CD14-positive monocyte (primary cell): ENCODE data around the gene CDC25A. TPM values are rescaled to one million over a fixed set of nuclear protein-coding genes. Genes with fewer than 3 reads are reported as not detected.

Source experiments
- DNase-seq, 3 donors: peaks; one replicate each; pipeline ENCODE4 v3.0.0-alpha.2; 2011 to 2022
- H2AFZ ChIP-seq: 2 replicates; pipeline ENCODE4 v1.6.0; 2012; ENCODE audit warnings: mild to moderate bottlenecking, low read depth, low read length, inconsistent platforms; ENCODE audit not compliant: insufficient read depth, poor library complexity, severe bottlenecking
- H3K27ac ChIP-seq, 2 donors: 1 replicate in 1 of 2; 2 replicates in 1 of 2; pipeline ENCODE4 v1.5.1; 2012 to 2013; ENCODE audit warnings: low read length in 2 of 2, control low read depth in 1 of 2, inconsistent platforms in 1 of 2, low read depth in 1 of 2, mild to moderate bottlenecking in 1 of 2
- H3K27me3 ChIP-seq, 2 donors: one replicate each; pipeline versions ENCODE4 v1.6.0 to v1.6.1; 2011 to 2013; ENCODE audit warnings: low read length in 2 of 2; ENCODE audit not compliant: control insufficient read depth in 2 of 2, insufficient read depth in 2 of 2
- H3K36me3 ChIP-seq, 2 donors: replicated peaks in 1 of 2; 1 replicate in 1 of 2; 2 replicates in 1 of 2; pipeline versions ENCODE4 v1.5.1 to v1.6.1; 2012 to 2013; ENCODE audit warnings: low read length in 2 of 2, control low read depth in 1 of 2, inconsistent platforms in 1 of 2, mild to moderate bottlenecking in 1 of 2; ENCODE audit not compliant: insufficient read depth in 2 of 2, control insufficient read depth in 1 of 2
- H3K4me1 ChIP-seq, 2 donors: 1 replicate in 1 of 2; 2 replicates in 1 of 2; pipeline versions ENCODE4 v1.5.1 to v1.6.1; 2012 to 2013; ENCODE audit warnings: low read length in 2 of 2, control low read depth in 1 of 2, inconsistent platforms in 1 of 2, mild to moderate bottlenecking in 1 of 2, moderate library complexity in 1 of 2; ENCODE audit not compliant: insufficient read depth in 2 of 2, control insufficient read depth in 1 of 2
- H3K4me2 ChIP-seq: replicated peaks from 2 replicates; pipeline ENCODE3; 2012; ENCODE audit warnings: low read length, moderate library complexity, mild to moderate bottlenecking; ENCODE audit not compliant: poor library complexity, severe bottlenecking; ENCODE audit errors: extremely low read depth
- H3K4me3 ChIP-seq, 3 experiments: fragments of 200-600 bp in 1 of 3; sonication (generic) in 1 of 3; replicated peaks in 1 of 3; 1 replicate in 2 of 3; 2 replicates in 1 of 3; pipeline ENCODE4 v1.5.1; 2011 to 2013; ENCODE audit warnings: low read length in 3 of 3, mild to moderate bottlenecking in 3 of 3, control low read depth in 2 of 3, low read depth in 2 of 3, inconsistent platforms in 1 of 3, moderate library complexity in 1 of 3
- H3K79me2 ChIP-seq: 2 replicates; pipeline ENCODE4 v1.6.0; 2012; ENCODE audit warnings: mild to moderate bottlenecking, control low read depth, inconsistent platforms, low read length, moderate library complexity; ENCODE audit not compliant: insufficient read depth
- H3K9ac ChIP-seq: 2 replicates; pipeline ENCODE4 v1.6.0; 2017; ENCODE audit warnings: low read length, mild to moderate bottlenecking; ENCODE audit not compliant: insufficient read depth, poor library complexity, severe bottlenecking
- H3K9me3 ChIP-seq, 2 donors: replicated peaks in 1 of 2; 1 replicate in 1 of 2; 2 replicates in 1 of 2; pipeline versions ENCODE4 v1.5.1 to v1.6.1; 2012 to 2013; ENCODE audit warnings: low read length in 2 of 2, control low read depth in 1 of 2; ENCODE audit not compliant: control insufficient read depth in 1 of 2, insufficient read depth in 1 of 2
- H4K20me1 ChIP-seq: 2 replicates; pipeline ENCODE4 v1.6.0; 2012; ENCODE audit warnings: mild to moderate bottlenecking, low read length, control low read depth, moderate library complexity; ENCODE audit not compliant: insufficient read depth
- H3K27ac Mint-ChIP-seq, 7 donors: one replicate each; pipeline ENCODE4 v1.8.0; 2020; ENCODE audit warnings: mild to moderate bottlenecking in 7 of 7, mixed read lengths in 7 of 7, moderate library complexity in 6 of 7, inconsistent platforms in 2 of 7
- H3K27me3 Mint-ChIP-seq, 3 donors: one replicate each; pipeline ENCODE4 v1.8.0; 2021 to 2022; ENCODE audit warnings: low read depth in 3 of 3, mild to moderate bottlenecking in 3 of 3, mixed read lengths in 3 of 3, moderate library complexity in 3 of 3, inconsistent platforms in 1 of 3
- H3K36me3 Mint-ChIP-seq, 2 donors: one replicate each; pipeline ENCODE4 v1.8.0; 2020; ENCODE audit warnings: mixed read lengths in 2 of 2, inconsistent platforms in 1 of 2, mild to moderate bottlenecking in 1 of 2
- H3K4me1 Mint-ChIP-seq: one replicate; pipeline ENCODE4 v1.8.0; 2020; ENCODE audit warnings: mild to moderate bottlenecking, mixed read lengths
- H3K4me3 Mint-ChIP-seq, 2 donors: one replicate each; pipeline ENCODE4 v1.8.0; 2020; ENCODE audit warnings: mild to moderate bottlenecking in 2 of 2, mixed read lengths in 2 of 2, moderate library complexity in 1 of 2
- H3K9me3 Mint-ChIP-seq, 7 donors: one replicate each; pipeline ENCODE4 v1.8.0; 2020 to 2022; ENCODE audit warnings: mixed read lengths in 7 of 7, mild to moderate bottlenecking in 6 of 7, moderate library complexity in 6 of 7, inconsistent platforms in 2 of 7
- CTCF ChIP-seq: fragments of 200-600 bp; IDR thresholded peaks from one replicate; pipeline ENCODE4 v1.8.0; 2022; ENCODE audit warnings: antibody characterized with exemption, mild to moderate bottlenecking
- WGBS: methylation state at CpG from one replicate; pipeline ENCODE4 v1.1.5; 2013; ENCODE audit warnings: missing lambda C conversion rate; ENCODE audit not compliant: insufficient coverage; 5-methylcytosine and 5-hydroxymethylcytosine counted together
- intact Hi-C, 2 donors: fragments of 100-400 bp; cut with micrococcal nuclease; formaldehyde crosslinking; loops; one replicate each; pipeline versions ENCODE4 v1.15.0 to v1.15.1; 2023
- polyA plus RNA-seq, 3 donors: library from polyadenylated mRNA; depleted of rRNA in 1 of 3; unstranded in 2 of 3; stranded (reverse) in 1 of 3; fragments of 300-500 nt in 2 of 3; fragments of >200 nt in 1 of 3; fragmentation: Illumina TruSeq in 2 of 3; gene quantifications; 1 replicate in 2 of 3; 2 replicates in 1 of 3; pipeline ENCODE4 v1.2.3, GENCODE V29; 2012 to 2021

CDC25A gene
- polyA plus RNA-seq, 3 donors, result 0.07 to 0.39 TPM; not detected in 1

GRCh38 chr3:48232232-48232631 lies 44.0 kb upstream of the CDC25A start:
- Mint-ChIP-seq H3K9me3 (peaks cover 0 to 3% (median 0%) of the 10 kb centered on the region in 7 donors), H3K4me3 (no peak overlapping the region), H3K36me3 (no peaks in the 10 kb centered on the region), H3K27me3 (no peaks in the 10 kb centered on the region), H3K4me1 (peaks cover 48% of the 10 kb centered on the region), H3K27ac (peak overlapping the region in 1 of 7 donors; percentile 4)
- no peaks in the 10 kb centered on the region for H3K27me3 ChIP-seq
- no peaks in the 10 kb centered on the region for H3K36me3 ChIP-seq
- H3K79me2 ChIP-seq, result no peaks in the 10 kb centered on the region
- peaks cover 47 to 50% of the 10 kb centered on the region in 2 donors for H3K4me1 ChIP-seq
- peak overlapping the region; percentile 67 for H2AFZ ChIP-seq
- no peak overlapping the region for H3K9ac ChIP-seq
- TF ChIP-seq CTCF, result no peak
- H3K4me3 ChIP-seq, result no peak overlapping the region
- DNase-seq, result no peak
- H3K4me2 ChIP-seq, result no peak overlapping the region
- 100% methylated on average over 4 of the region's 4 CpGs for WGBS
- no peaks in the 10 kb centered on the region for H3K9me3 ChIP-seq
- intact Hi-C loops, result no loop called here
- no peaks in the 10 kb centered on the region for H4K20me1 ChIP-seq
- H3K27ac ChIP-seq, result no peak overlapping the region

- intact Hi-C loops, result no loop called here
- no peak overlapping the region for H3K4me2 ChIP-seq
- no peaks in the 10 kb centered on the region for H3K27me3 ChIP-seq
- no peak overlapping the region for H3K9ac ChIP-seq
- H2AFZ ChIP-seq, result no peak overlapping the region
- no peak overlapping the region for H3K27ac Mint-ChIP-seq
- H3K36me3 ChIP-seq, result no peaks in the 10 kb centered on the region
- H3K36me3 Mint-ChIP-seq, result no peaks in the 10 kb centered on the region
- peaks cover 0 to 5% (median 3%) of the 10 kb centered on the region in 7 donors for H3K9me3 Mint-ChIP-seq
- WGBS, result 0% methylated on average over 1 of the region's 3 CpGs
- H3K27ac ChIP-seq, result no peak overlapping the region
- DNase-seq, result no peak
- no peak overlapping the region for H3K4me3 ChIP-seq
- peaks cover 0 to 4% (median 0%) of the 10 kb centered on the region in 3 donors for H3K27me3 Mint-ChIP-seq
- H3K4me1 ChIP-seq, result peaks cover 30 to 38% of the 10 kb centered on the region in 2 donors
- no peak for TF ChIP-seq CTCF
- no peaks in the 10 kb centered on the region for H3K79me2 ChIP-seq
- H3K4me1 Mint-ChIP-seq, result peaks cover 46% of the 10 kb centered on the region
- H3K9me3 ChIP-seq, result no peaks in the 10 kb centered on the region
- H3K4me3 Mint-ChIP-seq, result no peak overlapping the region
- H4K20me1 ChIP-seq, result no peaks in the 10 kb centered on the region
These were observed 38.7 kb upstream of the CDC25A start for GRCh38 chr3:48226939-48227338.
